Midbrain (tissue), 1 donor: Measurements from ENCODE around the gene DPEP3.
"Not testable (repeated sequence)": the region's sequence is repeated elsewhere in the genome, so short reads cannot be mapped to it uniquely, and the experiment has no call there.

Experiments
- DNase-seq: peaks from one replicate; lab custom pipeline; 2025; lab: John Stamatoyannopoulos, UW

DPEP3 gene

DNA sequence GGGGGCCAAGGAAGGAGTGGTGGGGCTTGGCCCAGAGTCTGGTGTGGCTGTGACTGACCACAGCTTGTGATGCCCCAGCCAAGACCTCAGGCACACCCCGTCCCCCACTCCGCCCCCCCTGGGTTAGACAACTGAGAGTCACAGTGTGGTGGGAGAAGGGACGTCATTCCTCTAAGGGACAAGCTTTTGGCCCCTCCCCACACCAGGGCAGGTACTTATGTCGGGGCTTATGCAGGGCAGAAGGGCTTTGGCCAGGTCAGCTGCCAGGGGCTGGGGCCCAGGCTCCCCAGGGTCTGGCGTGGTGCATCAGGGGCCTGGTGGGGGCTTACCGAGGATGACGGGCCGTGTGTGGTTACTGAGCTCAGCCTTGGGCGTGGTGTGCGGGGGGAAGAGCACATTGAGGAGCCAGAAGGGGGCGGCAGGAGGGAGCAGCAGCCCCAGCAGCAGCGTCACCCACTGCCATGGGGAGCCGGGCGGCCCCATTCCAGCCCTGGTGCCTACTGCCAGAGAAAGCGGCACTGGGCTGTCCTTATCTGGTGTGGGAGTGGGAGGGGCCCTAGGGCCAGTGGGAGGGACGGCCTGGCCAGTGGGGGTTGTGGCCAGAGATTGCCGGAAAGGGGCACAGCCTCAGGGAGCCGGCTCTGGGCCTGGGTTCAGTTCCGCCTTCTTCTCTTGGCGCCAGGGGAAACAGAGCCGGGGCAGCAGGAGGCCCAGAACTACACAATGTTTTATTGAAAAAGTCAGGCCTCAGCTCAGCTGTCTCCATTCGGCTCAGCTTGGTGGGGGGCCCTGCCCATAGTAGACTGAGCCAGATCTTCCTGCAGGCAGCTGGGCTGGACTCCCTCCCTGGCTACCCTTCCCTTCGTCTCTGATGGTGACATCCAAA is 36.4 kb downstream of the DPEP3 start, which contains the start of gene LCAT:
TSS of gene LCAT (minus strand) at position 502 of the 886 bp plus-strand sequence. CDS start at position 483, 19 bp downstream.
- peak; percentile 85 for DNase-seq

- DNase-seq: no peak
These were observed 37.1 kb downstream of the DPEP3 start for GRCh38 chr16:67943256-67943618.

DNA sequence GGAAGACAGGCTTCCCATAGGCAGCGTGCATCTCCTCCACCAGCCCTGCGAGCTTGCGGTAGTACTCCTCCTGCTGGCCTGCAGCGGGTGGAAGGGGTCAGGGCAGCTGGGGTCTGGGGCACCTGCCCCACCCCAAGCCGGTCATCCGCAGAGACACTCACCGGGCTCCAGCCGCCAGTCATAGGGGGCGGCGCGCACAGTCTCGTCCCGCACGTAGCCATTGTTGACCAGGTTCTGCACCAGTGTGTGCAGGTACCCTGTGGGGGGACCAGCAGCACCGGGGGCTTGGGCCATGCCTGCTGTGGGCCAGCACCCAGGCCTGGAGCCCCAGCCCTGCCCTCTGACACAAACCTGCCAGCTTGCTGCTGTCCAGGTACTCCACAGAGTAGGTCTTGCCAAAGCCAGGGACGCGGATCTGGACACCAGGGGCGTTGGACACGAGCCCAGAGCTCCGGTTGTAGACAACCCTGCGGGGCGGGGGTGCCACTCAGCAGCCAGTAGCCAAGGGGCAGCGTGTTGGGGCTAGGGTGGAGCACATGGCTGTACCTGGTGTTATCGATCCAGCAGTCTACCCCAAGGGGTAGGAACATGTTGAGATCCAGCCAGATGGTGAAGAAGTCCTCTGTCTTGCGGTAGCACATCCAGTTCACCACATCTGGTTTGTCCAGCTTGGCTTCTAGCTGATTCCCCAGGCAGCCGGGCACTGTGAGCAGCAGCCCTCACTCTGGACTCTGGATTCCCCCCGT is 37.6 kb downstream of the DPEP3 start:
- no peak for DNase-seq

DNA sequence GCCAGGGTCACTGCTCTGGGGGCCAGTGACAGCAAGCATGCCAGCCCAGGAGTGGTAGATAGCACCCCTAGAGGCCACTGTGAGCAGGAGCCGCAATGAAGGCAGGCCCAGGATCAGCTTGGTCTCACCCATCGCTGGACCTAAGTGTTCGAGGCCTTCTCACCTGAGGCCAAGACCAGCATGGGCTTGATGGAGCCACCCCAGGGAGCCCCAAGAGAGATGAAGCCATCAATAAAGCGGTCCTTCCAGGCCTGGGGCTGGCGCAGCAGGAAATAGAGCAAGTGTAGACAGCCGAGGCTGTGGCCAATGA is 38.1 kb downstream of the DPEP3 start:
- no peak for DNase-seq

DNA sequence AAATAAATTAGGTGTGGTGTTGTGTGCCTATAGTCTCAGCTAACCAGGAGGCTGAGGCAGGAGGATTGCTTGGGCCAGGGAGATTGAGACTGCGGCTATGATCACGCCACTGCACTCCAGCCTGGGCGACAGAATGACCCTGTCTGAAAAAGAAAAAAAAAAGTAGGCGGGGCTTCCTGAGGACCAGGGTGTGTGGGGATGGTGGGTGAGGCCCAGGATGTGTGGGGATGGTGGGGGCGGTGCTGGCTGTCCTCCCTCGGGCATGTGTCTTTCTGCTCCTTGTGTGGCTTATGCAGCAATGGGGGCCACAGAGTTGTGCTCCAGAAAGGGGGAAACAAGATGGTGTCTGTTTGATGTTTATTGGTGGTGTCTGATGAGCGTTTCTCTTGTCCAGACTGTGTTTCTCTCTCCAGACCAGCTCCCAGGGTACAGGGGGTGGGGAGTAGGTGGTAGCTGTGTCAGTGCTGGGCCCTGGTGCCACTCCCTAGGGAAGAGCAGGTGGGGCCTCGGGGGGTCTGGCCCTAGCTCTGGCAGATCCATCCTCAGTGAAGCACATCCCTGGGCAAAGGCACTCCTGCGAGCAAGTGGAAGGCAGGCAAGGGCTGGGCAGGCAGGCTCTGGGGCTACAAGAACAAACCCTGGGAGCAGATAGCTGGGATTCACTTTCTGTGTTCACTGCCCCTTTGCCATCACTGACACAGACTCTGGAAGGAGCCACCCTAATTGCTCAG is 38.7 kb downstream of the DPEP3 start:
- DNase-seq: no peak

- DNase-seq: no peak
These were observed 39.7 kb downstream of the DPEP3 start for GRCh38 chr16:67940446-67941089.

- DNase-seq: no peak
These were observed 40.5 kb downstream of the DPEP3 start for GRCh38 chr16:67939507-67940445.

DNA sequence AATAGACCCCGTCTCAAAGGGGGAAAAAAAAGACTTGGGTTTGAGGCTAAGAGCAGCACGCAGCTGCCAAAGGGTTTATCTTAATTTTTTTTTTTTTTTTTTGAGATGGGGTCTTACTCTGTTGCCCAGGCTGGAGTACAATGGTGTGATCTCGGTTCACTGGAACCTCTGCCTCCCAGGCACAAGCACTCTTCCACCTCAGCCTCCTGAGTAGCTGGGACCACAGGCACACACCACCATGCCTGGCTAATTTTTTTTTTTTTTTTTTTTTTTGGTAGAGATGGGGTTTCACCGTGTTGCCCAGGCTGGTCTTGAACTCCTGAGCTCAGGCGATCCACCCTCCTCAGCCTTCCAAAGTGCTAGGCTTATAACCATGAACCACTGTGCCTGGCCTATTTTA is 42.6 kb downstream of the DPEP3 start:
- DNase-seq: not testable (repeated sequence)

DNA sequence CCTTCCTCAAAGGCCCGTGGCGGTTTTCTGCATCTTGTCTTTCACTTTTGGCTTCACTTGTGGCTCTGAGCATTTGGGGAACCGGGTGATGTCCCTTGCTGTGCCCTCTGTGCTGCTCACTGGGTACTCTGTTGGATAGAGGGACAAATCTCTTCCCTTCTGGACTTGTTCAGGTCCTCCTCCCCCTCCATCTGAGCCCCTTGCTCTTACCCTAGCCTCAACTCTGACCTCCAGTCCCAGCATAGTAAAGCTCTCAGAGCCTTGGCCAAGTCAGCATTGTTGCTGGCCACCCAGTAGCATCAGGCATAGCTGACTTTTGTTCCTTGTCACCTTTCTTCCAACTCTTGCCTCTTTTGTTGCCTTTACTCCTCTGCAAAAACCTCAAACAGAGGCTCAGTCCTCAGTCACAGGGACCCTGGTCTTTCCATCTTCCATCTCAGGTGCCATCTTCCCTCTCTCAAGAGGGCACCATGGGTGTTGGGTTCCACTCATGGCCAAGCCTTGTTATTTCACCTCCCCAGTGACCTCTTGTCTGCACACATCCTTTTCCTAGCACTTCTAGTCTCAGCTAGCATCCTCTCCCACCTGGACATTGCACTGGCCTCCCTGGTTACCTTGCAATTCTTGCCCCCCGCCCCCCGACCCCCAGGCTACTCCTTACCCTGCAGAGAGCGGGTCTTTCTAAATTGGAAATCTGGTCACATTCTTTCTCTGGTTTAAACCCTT is 43.3 kb downstream of the DPEP3 start:
- peak; percentile 52 for DNase-seq

DNA sequence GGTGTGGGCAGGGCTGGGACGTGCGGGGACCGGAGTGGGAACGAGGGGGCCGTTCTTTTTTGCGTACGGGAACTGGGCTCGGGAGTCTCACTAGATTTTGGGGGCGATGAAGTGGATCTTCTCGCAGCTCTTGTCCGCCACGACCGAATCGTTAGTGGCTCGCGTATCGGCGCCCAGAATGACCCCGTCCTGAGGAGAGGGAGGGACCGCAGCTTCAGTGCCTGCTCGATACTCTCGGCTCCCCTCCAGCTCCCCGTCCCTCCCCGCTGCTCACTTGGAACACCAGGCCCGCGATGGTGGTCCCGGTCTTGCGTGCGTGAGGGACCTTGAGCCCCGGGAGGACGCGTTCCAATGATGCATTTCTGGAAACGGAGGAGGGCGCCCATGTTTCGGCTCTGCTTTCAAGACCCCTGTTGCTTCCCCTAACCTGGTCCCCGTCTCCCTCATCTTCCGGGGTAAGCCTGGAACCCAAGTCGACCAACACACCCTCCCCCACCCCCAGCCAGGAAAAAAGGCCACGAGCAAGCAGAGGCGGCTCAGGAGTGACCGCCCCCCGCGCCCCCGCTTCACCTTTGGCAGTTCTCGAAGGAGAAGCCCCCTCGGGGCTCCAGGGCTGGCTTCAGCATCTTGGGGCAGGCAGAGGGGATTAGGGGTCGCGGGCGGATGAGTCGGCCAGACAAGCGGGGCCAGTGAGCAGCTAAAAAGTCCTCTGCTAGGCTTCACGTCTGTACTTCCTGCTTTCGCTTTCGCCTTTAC is 44.0 kb downstream of the DPEP3 start, which contains the start of gene PSMB10:
TSS of gene PSMB10 (minus strand) at position 727 of the 756 bp plus-strand sequence. CDS start at position 626, 101 bp downstream.
- peak; percentile 29 for DNase-seq

- DNase-seq: peak; percentile 95
These were observed 44.7 kb downstream of the DPEP3 start for GRCh38 chr16:67935402-67936123.

GRCh38 chr16:67935101-67935401 is 45.2 kb downstream of the DPEP3 start:
- no peak for DNase-seq

DNA sequence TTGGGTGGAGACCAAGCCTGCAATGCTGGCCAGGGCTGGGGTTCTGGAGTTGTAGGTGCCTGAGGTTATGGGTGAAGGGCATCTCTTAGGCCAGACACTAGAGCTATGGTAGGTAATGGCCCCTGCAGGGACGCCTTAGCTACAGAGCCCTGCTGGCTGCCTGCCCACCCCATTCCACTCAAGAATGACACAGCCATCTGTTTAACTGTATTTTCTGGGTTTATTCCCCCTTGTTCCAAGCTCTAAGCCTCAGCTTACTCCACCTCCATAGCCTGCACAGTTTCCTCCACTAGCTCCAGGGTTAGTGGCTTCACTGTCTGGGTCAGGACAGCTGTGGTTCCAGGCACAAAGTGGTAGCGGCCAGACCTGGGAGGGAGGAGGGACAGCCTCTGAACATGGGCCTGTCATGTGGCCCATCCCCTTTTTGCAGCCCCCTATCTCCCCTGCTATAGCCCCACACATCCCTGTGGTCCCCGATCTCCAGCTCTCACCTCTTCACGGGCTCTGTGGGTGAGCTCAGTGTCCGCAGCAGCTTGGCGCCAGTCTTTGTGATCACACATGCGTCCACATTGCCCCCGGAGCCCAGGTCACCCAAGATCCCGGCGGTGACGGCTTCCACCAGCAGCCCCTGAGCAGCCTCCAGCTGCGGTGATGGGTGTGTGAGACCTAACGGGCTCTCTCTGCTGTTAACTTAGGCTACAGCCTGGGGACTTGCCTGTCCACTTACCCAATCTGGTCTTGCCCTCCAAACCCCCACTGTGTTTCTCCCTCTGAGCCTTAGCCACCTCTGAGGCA is 45.8 kb downstream of the DPEP3 start:
- no peak for DNase-seq

DNA sequence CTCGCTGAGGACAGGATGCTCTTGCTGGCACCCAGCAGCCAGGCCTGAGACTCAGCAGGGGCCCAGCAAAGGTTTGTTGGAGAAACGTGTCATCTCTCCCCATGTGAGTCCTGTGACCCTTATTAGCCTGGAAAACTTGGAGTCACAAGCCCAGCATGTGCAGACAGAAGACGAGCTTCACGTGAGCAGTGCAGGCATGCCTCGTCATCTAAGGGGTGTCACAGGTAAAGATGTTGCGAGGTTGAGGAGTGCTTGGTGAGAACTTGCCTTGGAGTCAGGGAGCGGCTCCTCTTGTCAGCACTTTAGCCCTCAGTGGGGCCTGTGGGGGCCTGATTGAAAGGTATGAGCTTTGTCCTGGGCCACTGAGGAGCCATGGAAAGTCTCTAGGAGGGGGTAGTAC is 46.5 kb downstream of the DPEP3 start:
- no peak for DNase-seq

- no peak for DNase-seq
These were observed 47.8 kb downstream of the DPEP3 start for GRCh38 chr16:67932462-67932840.

DNA sequence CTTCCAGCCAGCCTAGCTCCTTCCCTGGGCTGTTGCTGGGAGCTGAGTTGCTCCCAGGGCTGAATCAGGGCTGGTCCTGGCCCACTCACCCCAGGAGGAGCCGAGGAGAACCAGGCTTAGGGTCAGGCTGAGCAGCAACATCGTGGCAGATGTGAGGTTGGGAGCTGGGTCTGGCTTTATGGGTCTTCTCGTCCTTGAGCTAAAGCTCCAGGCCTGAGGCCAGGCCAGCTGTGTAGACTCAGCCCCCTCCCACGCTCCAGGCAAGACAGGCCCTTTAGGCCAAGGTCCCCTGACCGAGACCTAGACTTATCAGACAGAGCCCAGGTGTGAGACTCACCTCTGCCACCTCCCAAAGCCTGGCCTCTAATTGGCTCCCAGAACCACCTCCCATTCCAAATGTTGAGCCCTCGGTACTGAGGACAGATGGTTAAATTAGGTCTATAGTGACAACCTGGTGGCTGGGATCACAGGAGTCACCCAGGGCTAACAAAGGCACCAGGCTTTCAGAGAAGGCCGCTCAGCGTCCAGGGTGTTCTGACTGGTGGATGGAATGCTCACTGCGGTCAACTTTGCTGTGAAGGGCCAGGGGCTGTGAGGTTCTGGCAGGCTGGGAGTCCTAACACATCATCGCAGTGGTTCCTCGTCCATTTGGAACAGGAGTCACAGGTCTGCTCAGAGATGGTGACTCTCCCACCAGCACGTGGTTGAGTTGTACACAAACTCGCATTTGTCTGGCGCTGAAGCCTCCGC is 48.4 kb downstream of the DPEP3 start, which contains the start of gene CTRL:
TSS of gene CTRL (minus strand) at position 151 of the 750 bp plus-strand sequence. CDS start at position 141, 10 bp downstream.
- no peak for DNase-seq

DNA sequence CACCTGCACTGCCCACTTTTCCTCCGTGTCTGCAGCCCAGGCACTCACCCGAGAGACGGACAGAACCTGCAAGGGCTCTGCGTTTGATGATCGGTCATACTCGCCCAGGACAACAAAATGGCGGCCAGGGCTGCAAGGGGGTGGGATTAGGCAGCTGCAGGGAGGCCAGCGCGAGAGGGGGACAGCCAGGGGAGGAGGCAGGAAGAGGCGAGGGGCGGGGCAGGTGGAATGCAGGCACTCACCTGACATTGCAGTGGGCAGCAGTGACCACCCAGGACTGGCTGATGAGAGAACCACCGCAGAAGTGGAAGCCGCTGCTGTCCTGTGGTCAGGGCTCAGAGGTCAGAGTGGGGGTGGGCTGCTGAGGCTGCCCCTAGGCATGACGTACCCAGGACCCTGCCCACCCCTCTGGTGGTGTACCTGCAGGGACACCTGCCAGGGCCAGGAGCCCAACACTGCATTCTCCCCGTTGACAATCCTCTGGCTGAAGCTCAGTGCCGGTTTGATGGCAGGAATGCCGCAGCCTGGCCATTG is 49.6 kb downstream of the DPEP3 start:
- DNase-seq: no peak
